ENCODE measurements around the gene PAMR1. TPM values are rescaled to one million over a fixed set of nuclear protein-coding genes. Genes with fewer than 3 reads are reported as not detected.

PAMR1 gene
- total and polyA plus RNA-seq, 9 of the 15 experiments (the other 6 are each of a cell fraction or from before 2014, with no cell fraction given) = not detected

DNA sequence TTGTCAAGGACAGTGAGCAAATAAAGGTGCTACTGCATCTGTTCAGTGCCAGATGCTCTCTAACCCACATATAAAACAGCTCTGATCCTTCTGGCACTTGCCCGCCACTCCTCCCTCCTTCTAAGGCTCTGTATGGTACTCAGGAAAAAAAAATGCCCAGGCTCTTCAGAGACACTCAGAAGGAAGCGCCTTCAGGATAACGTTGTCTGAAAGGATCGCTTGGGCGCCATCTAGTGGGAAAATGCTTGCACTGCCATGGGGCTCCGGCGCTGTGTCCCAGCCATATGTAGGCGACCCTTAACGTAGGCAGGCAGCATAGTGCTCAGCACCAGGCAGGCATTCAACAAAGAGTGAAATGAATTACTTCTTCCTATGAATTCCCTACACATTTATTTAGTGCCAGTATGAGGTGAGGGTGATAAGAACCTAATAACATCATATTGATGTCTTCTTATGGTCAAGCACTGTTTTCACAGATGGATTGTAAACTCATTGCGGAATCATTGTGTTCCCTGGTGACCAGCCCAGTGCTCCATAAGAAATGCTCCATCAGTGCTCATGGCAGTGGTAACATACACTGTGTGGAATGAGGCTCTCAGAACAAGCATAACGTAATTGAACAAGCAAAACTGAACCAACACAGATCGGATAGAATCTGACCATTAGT is 39.6 kb downstream of the PAMR1 start (continued):
- TF ChIP-seq, protein P1, sequence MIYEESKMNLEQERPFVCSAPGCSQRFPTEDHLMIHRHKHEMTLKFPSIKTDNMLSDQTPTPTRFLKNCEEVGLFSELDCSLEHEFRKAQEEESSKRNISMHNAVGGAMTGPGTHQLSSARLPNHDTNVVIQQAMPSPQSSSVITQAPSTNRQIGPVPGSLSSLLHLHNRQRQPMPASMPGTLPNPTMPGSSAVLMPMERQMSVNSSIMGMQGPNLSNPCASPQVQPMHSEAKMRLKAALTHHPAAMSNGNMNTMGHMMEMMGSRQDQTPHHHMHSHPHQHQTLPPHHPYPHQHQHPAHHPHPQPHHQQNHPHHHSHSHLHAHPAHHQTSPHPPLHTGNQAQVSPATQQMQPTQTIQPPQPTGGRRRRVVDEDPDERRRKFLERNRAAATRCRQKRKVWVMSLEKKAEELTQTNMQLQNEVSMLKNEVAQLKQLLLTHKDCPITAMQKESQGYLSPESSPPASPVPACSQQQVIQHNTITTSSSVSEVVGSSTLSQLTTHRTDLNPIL (CRISPR knock-in tag; IDR thresholded peaks at IDR 0.05) = no peak
- TF ChIP-seq CBFA2T3 (IDR thresholded peaks at IDR 0.05) = no peak
- no peak for TF ChIP-seq PURB (CRISPR knock-in tag; IDR thresholded peaks at IDR 0.05; ENCODE audit: low read depth)
- TF ChIP-seq, protein P2, sequence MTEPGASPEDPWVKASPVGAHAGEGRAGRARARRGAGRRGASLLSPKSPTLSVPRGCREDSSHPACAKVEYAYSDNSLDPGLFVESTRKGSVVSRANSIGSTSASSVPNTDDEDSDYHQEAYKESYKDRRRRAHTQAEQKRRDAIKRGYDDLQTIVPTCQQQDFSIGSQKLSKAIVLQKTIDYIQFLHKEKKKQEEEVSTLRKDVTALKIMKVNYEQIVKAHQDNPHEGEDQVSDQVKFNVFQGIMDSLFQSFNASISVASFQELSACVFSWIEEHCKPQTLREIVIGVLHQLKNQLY (CRISPR knock-in tag; conservative IDR thresholded peaks at IDR 0.05) = no peak
- TF ChIP-seq CREM (IDR thresholded peaks at IDR 0.05; ENCODE audit: low read depth) = 0 out of 2 replicates have a peak, but pooled peaks have one; percentile 17
- TF ChIP-seq TCF7L2 (IDR thresholded peaks at IDR 0.05; ENCODE audit: low read depth, low read length) = no peak
- TF ChIP-seq, protein P3, sequence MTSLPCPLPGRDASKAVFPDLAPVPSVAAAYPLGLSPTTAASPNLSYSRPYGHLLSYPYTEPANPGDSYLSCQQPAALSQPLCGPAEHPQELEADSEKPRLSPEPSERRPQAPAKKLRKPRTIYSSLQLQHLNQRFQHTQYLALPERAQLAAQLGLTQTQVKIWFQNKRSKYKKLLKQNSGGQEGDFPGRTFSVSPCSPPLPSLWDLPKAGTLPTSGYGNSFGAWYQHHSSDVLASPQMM (CRISPR knock-in tag; IDR thresholded peaks at IDR 0.05) = no peak
- no peak for TF ChIP-seq ZNF644 (tag; IDR thresholded peaks at IDR 0.05; ENCODE audit: low read depth)
- peak; percentile 46 for TF ChIP-seq SMC3 (conservative IDR thresholded peaks at IDR 0.05; ENCODE audit: insufficient read depth, low read depth, low read length)
- no peak for TF ChIP-seq ZNF324 (CRISPR knock-in tag; IDR thresholded peaks at IDR 0.05)
- TF ChIP-seq SMARCA5 (IDR thresholded peaks at IDR 0.05) = no peak
- no peak for TF ChIP-seq NELFE (IDR thresholded peaks at IDR 0.05; ENCODE audit: insufficient read depth, insufficient read length)
- TF ChIP-seq, protein P4, sequence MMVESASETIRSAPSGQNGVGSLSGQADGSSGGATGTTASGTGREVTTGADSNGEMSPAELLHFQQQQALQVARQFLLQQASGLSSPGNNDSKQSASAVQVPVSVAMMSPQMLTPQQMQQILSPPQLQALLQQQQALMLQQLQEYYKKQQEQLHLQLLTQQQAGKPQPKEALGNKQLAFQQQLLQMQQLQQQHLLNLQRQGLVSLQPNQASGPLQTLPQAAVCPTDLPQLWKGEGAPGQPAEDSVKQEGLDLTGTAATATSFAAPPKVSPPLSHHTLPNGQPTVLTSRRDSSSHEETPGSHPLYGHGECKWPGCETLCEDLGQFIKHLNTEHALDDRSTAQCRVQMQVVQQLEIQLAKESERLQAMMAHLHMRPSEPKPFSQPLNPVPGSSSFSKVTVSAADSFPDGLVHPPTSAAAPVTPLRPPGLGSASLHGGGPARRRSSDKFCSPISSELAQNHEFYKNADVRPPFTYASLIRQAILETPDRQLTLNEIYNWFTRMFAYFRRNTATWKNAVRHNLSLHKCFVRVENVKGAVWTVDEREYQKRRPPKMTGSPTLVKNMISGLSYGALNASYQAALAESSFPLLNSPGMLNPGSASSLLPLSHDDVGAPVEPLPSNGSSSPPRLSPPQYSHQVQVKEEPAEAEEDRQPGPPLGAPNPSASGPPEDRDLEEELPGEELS (CRISPR knock-in tag; IDR thresholded peaks at IDR 0.05; ENCODE audit: borderline replicate concordance) = no peak
- TF ChIP-seq TAF15 (IDR thresholded peaks at IDR 0.05; ENCODE audit: low read depth, low read length) = no peak
- TF ChIP-seq MAFG (tag; conservative IDR thresholded peaks at IDR 0.05) = no peak

Data from K562 (cell line).